Testis (tissue), 3 donors: ENCODE measurements around the gene TCERG1L. TPM values are rescaled to one million over a fixed set of nuclear protein-coding genes. Genes with fewer than 3 reads are reported as not detected.

Source experiments
- DNase-seq: peaks from one replicate; pipeline ENCODE4 v3.0.0-alpha.2; 2019
- H3K27ac ChIP-seq, 2 donors: fragments of 200-600 bp; sonication (generic); one replicate each; pipeline ENCODE4 v1.5.1; 2019
- H3K27me3 ChIP-seq: fragments of 200-600 bp; sonication (generic); one replicate; pipeline ENCODE4 v1.5.1; 2019
- H3K36me3 ChIP-seq: fragments of 200-600 bp; sonication (generic); one replicate; pipeline ENCODE4 v1.5.1; 2017; ENCODE audit warnings: low read depth; ENCODE audit errors: missing control alignments
- H3K4me1 ChIP-seq: fragments of 200-600 bp; sonication (generic); one replicate; pipeline ENCODE4 v1.5.1; 2019
- H3K4me3 ChIP-seq, 2 donors: fragments of 200-600 bp; sonication (generic); one replicate each; pipeline ENCODE4 v1.5.1; 2017 to 2019
- H3K9me3 ChIP-seq: fragments of 200-600 bp; sonication (generic); one replicate; pipeline ENCODE4 v1.5.1; 2017
- POLR2A ChIP-seq: fragments of 450-650 bp; IDR thresholded peaks from one replicate; pipeline ENCODE4 v1.6.1; 2017; ENCODE audit warnings: antibody characterized with exemption, mild to moderate bottlenecking, moderate library complexity
- WGBS, 2 donors: methylation state at CpG; one replicate each; pipeline ENCODE4 v1.1.5; 2018; 5-methylcytosine and 5-hydroxymethylcytosine counted together
- intact Hi-C: fragments of 100-400 bp; cut with DNase I; formaldehyde crosslinking; loops from one replicate; pipeline ENCODE4 v1.15.1; 2023; ENCODE audit warnings: low total_unique reads
- polyA plus RNA-seq: library from polyadenylated mRNA; stranded (reverse); fragments of 350-450 nt; fragmentation: Illumina TruSeq; extraction: RNeasy Lipid Tissue Mini Kit (QIAGEN cat#74804); gene quantifications from one replicate; pipeline ENCODE4 v1.2.3, GENCODE V29; 2014; ENCODE audit warnings: low read depth, low replicate concordance; ENCODE audit not compliant: insufficient read depth
- total RNA-seq, 2 donors: library from RNA; depleted of rRNA; stranded (reverse); fragments of >200 nt; gene quantifications; one replicate each; pipeline ENCODE4 v1.2.3, GENCODE V29; 2016
- TF ChIP-seq, protein P1 (sequence below), 3 experiments: fragments of 450-650 bp in 2 of 3; fragments of 200-600 bp in 1 of 3; sonication (generic) in 1 of 3; IDR thresholded peaks; one replicate each; pipeline ENCODE4 v1.5.1; 2016 to 2019; ENCODE audit warnings: antibody characterized with exemption in 3 of 3, mild to moderate bottlenecking in 2 of 3, moderate library complexity in 1 of 3

Gene TCERG1L
- total and polyA plus RNA-seq, 3 donors from 2014 or later: 3.0 to 8.3 (median 7.7) TPM

GRCh38 chr10:131168238-131168875 lies 143.2 kb downstream of the TCERG1L start:
- no peaks in the 10 kb centered on the region for H3K9me3 ChIP-seq
- H3K4me1 ChIP-seq: no peaks in the 10 kb centered on the region
- DNase-seq: peak; percentile 4
- H3K27me3 ChIP-seq: no peaks in the 10 kb centered on the region
- H3K27ac ChIP-seq: no peak overlapping the region
- no peak for TF ChIP-seq POLR2A
- TF ChIP-seq, protein P1, sequence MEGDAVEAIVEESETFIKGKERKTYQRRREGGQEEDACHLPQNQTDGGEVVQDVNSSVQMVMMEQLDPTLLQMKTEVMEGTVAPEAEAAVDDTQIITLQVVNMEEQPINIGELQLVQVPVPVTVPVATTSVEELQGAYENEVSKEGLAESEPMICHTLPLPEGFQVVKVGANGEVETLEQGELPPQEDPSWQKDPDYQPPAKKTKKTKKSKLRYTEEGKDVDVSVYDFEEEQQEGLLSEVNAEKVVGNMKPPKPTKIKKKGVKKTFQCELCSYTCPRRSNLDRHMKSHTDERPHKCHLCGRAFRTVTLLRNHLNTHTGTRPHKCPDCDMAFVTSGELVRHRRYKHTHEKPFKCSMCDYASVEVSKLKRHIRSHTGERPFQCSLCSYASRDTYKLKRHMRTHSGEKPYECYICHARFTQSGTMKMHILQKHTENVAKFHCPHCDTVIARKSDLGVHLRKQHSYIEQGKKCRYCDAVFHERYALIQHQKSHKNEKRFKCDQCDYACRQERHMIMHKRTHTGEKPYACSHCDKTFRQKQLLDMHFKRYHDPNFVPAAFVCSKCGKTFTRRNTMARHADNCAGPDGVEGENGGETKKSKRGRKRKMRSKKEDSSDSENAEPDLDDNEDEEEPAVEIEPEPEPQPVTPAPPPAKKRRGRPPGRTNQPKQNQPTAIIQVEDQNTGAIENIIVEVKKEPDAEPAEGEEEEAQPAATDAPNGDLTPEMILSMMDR (IDR thresholded peaks at IDR 0.05): no peak
- intact Hi-C loops: no loop called here
- H3K36me3 ChIP-seq: no peaks in the 10 kb centered on the region
- 91 to 92% methylated on average over 6 to 17 of the region's 17 CpGs for WGBS, 2 donors
- no peak overlapping the region for H3K4me3 ChIP-seq

- WGBS, 2 donors: 83 to 95% methylated on average over 6 to 13 of the region's 13 CpGs
- no peaks in the 10 kb centered on the region for H3K4me1 ChIP-seq
- H3K27ac ChIP-seq: no peak overlapping the region
- intact Hi-C loops: no loop called here
- no peaks in the 10 kb centered on the region for H3K9me3 ChIP-seq
- no peaks in the 10 kb centered on the region for H3K36me3 ChIP-seq
- H3K4me3 ChIP-seq: no peak overlapping the region
- peak; percentile 11 for DNase-seq
- TF ChIP-seq, protein P1 (IDR thresholded peaks at IDR 0.05): no peak
- no peak for TF ChIP-seq POLR2A
- H3K27me3 ChIP-seq: no peaks in the 10 kb centered on the region
These were observed 144.3 kb downstream of the TCERG1L start for GRCh38 chr10:131167036-131167860.

DNA sequence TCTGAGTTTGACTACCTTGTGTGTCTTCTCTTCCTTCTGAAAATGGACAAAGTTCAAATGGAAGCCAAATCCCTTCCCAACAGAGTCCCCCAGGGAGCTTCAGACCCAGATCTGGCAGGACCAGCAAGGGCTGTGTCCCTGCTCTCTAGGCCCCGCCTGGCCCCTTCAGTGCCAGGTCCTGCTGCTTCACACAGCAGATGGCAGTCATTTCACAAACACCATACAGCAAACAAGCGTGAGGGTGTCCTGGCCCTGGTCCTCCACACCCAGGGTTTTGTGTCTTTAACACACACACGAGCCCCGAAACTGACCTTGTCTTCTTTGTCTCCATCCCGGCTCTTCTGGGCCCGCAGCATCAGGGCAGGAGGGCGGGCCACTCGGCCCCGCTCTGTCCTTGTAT lies 145.0 kb downstream of the TCERG1L start:
- DNase-seq: no peak
- H3K9me3 ChIP-seq: no peaks in the 10 kb centered on the region
- no peak overlapping the region for H3K4me3 ChIP-seq
- TF ChIP-seq, protein P1 (IDR thresholded peaks at IDR 0.05): no peak
- TF ChIP-seq POLR2A: no peak
- intact Hi-C loops: no loop called here
- 91 to 95% methylated on average over 9 of the region's 9 CpGs for WGBS, 2 donors
- H3K36me3 ChIP-seq: no peaks in the 10 kb centered on the region
- H3K4me1 ChIP-seq: no peaks in the 10 kb centered on the region
- H3K27ac ChIP-seq: no peak overlapping the region
- no peaks in the 10 kb centered on the region for H3K27me3 ChIP-seq

- TF ChIP-seq, protein P1 (IDR thresholded peaks at IDR 0.05): no peak
- TF ChIP-seq POLR2A: no peak
- no peak for DNase-seq
These were observed 146.4 kb downstream of the TCERG1L start for GRCh38 chr10:131165092-131165491.

More at GRCh38 chr10:131165092-131165491, 146.4 kb downstream of the TCERG1L start:
- Histone ChIP-seq H3K4me3 (no peak overlapping the region), H3K27me3 (no peaks in the 10 kb centered on the region), H3K4me1 (no peaks in the 10 kb centered on the region), H3K27ac (no peak overlapping the region), H3K9me3 (no peaks in the 10 kb centered on the region), H3K36me3 (no peaks in the 10 kb centered on the region)
- 86 to 92% methylated on average over 7 of the region's 7 CpGs for WGBS, 2 donors
- intact Hi-C loops: no loop called here
